GM12892 (cell line): ENCODE data around the gene LDB3.

Source experiments
- POLR2A ChIP-seq: IDR thresholded peaks from 2 replicates; pipeline ENCODE4 v1.6.1; 2011; ENCODE audit warnings: low read depth, low read length, control low read depth
- POLR2AphosphoS5 ChIP-seq: IDR thresholded peaks from 2 replicates; pipeline ENCODE4 v1.6.1; 2011; ENCODE audit warnings: low read depth, low read length, control low read depth

DNA sequence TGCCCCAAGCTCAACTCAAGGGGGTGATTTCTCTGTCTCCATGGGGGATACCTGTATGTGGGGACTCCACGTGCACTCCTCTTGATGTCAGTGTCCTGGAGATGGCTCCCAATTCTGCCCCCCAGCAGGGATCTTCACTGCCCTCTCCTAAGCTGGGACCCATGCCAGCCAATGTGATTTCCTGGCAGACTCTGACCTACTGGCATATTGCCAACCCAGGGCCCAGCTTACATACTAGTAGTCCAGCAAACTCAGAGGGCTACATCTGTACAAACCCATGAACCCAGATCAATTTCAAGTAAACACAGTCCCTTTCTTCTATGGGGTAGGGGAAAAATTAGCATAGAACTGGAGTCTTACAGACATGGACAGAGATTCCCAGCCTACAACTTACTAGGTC is 61.9 kb downstream of the LDB3 start:
- TF ChIP-seq POLR2AphosphoS5 (no peak), POLR2A (no peak)
